ENCODE results near the gene BZW1. TPM values are rescaled to one million over a fixed set of nuclear protein-coding genes. Genes with fewer than 3 reads are reported as not detected.

Gene BZW1
- total RNA-seq (100 to 1,000 TPM; 132 to 258 (median 139) TPM), total RNA-seq (134 to 806 (median 246) reads per million in 29 experiments)
- total RNA-seq (2013), result 216 TPM

DNA sequence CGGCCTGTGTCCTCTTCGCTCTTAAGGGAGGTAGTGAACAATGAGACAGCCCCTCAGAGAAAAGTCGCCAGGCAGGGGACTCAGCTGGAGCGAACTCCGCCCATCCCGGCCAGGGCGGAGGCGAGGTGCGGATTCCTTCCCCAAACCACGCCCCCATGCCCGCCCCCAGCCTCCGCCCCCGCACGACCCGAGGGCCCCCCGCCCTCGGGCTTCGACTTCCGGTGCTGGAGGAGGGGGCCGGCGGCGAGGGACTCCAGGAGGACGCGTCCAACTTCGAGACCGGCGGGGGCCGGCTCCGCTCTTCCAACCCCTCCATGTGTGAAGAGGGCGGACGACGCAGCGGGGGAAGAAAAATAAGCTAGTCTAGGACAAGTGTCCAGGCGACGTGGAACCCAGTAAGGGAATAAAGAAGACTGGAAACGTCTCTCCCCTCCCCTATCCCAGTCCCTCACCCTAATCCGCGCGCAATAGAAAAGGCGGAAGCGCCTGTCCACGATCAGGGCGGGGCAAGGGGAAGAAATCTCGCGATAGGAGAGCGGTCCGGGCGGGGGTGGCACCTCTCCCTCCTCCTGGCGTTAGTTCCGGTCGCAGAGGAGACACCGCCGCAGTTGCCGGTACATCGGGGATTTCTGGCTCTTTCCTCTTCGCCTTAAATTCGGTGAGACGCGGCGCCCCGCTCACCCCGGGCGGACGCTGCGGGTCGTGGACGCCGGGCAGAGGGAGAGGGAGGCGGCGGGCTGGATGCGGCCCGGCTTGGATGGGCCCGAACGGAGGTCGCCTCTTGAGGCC, at the start of gene BZW1:
BZW1 (plus strand) TSS at position 578 of the 789 bp plus-strand sequence. CDS start 1,308 bp downstream, outside the sequence.
- Histone ChIP-seq H3K27me3 (replicated peaks in 1 of 2; ENCODE audit: control insufficient read depth in 2 of 2, extremely low read depth in 1 of 2, insufficient read depth in 2 of 2, low read length in 1 of 2) (no peaks in the 10 kb centered on the region), H3K4me1 (ENCODE audit: control insufficient read depth in 1 of 2, extremely low read depth in 1 of 2, insufficient read depth in 2 of 2, low read length in 2 of 2) (peaks cover 19 to 26% of the 10 kb centered on the region in 2 experiments), H3K4me3 (ENCODE audit: control insufficient read depth in 1 of 2, extremely low read depth in 1 of 2, low read length in 1 of 2) (peak within 1 kb of the TSS; percentile 87 to 90), H3K9me3 (no peaks in the 10 kb centered on the region), H3K27ac (ENCODE audit: low read length) (peak within 1 kb of the TSS; percentile 99), H3K36me3 (ENCODE audit: control insufficient read depth in 2 of 2, extremely low read depth in 1 of 2, insufficient read depth in 1 of 2, low read length in 1 of 2) (peaks cover 10 to 33% of the 10 kb centered on the region in 2 donors)
- WGBS (ENCODE audit: insufficient coverage), result under 1% methylated on average over 37 of the region's 75 CpGs
- CTCF ChIA-PET, result interaction anchor here in 1 of 2 donors (0.5 to 1.7 kb wide), 2 partner anchors 98 to 258 kb away, joined by 4 to 10 read pairs; no protein-coding TSS in a partner anchor
- H3K9me3 Mint-ChIP-seq, result no peaks in the 10 kb centered on the region
- peaks cover 44 to 50% (median 49%) of the 10 kb centered on the region in 3 donors for H3K4me1 Mint-ChIP-seq
- no peaks in the 10 kb centered on the region for H3K27me3 Mint-ChIP-seq
- H3K4me3 Mint-ChIP-seq, result peak within 1 kb of the TSS; percentile 98 to 100 (median 98)
- H3K36me3 Mint-ChIP-seq, result peaks cover 26% of the 10 kb centered on the region
- H3K27ac Mint-ChIP-seq, result peak within 1 kb of the TSS; percentile 96 to 99
- POLR2A ChIA-PET, result interaction anchor here (0.6 to 1.6 kb wide), 3 partner anchors 48 to 245 kb away, joined by 3 to 11 read pairs (median 4); partner anchors contain the start of gene CLK1 (in 1 of the 2)
- peak; percentile 92 to 97 (median 96) for DNase-seq
- ATAC-seq (replicated peaks in 1 of 4), result peak; percentile 84 to 92 (median 87)

DNA sequence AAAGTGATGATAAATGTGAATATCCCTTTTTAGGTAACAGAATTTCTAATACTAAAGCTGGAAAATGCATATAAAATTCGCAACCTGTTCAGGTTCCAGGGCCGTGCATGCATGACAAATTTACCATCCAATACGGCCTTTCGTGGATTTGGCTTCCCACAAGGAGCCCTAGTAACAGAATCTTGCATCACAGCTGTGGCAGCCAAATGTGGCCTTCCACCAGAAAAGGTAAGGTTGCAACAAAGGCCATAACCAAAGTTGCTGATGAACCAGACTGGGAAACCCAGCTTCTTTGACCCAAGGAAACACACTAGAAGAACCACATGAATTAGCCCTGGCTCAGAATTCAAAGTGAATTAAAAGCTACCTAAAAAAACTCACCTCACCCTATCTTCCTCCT, 49.6 kb upstream of the BZW1 start:
- peaks cover 0 to 9% (median 4%) of the 10 kb centered on the region in 3 donors for H3K4me1 Mint-ChIP-seq
- H3K36me3 ChIP-seq (ENCODE audit: control insufficient read depth in 2 of 2, extremely low read depth in 1 of 2, insufficient read depth in 1 of 2, low read length in 1 of 2), result no peaks in the 10 kb centered on the region
- no peak overlapping the region for H3K4me3 ChIP-seq (ENCODE audit: control insufficient read depth in 1 of 2, extremely low read depth in 1 of 2, low read length in 1 of 2)
- ChIA-PET CTCF (interaction anchor here in 1 of 2 donors (0.6 kb wide), 1 partner anchor 74 kb away, joined by 3 read pairs; no protein-coding TSS in a partner anchor), POLR2A (no interaction called here)
- H3K27me3 Mint-ChIP-seq, result peaks cover 0 to 3% of the 10 kb centered on the region in 2 donors
- H3K9me3 Mint-ChIP-seq, result no peaks in the 10 kb centered on the region
- no peaks in the 10 kb centered on the region for H3K36me3 Mint-ChIP-seq
- no peak for ATAC-seq (replicated peaks in 1 of 4)
- H3K4me3 Mint-ChIP-seq, result no peak overlapping the region
- H3K4me1 ChIP-seq (ENCODE audit: control insufficient read depth in 1 of 2, extremely low read depth in 1 of 2, insufficient read depth in 2 of 2, low read length in 2 of 2), result no peaks in the 10 kb centered on the region
- 78% methylated on average over 4 of the region's 4 CpGs for WGBS (ENCODE audit: insufficient coverage)
- H3K9me3 ChIP-seq, result no peaks in the 10 kb centered on the region
- no peak overlapping the region for H3K27ac ChIP-seq (ENCODE audit: low read length)
- DNase-seq, result no peak
- H3K27me3 ChIP-seq (replicated peaks in 1 of 2; ENCODE audit: control insufficient read depth in 2 of 2, extremely low read depth in 1 of 2, insufficient read depth in 2 of 2, low read length in 1 of 2), result peaks cover 0 to 7% of the 10 kb centered on the region in 2 experiments
- no peak overlapping the region for H3K27ac Mint-ChIP-seq

GRCh38 chr2:200763422-200763821, 48.3 kb upstream of the BZW1 start:
- DNase-seq (no peak), ATAC-seq (replicated peaks in 1 of 4) (no peak)
- ChIA-PET CTCF (no interaction called here), POLR2A (no interaction called here)
- Histone ChIP-seq H3K27ac (ENCODE audit: low read length) (no peak overlapping the region), H3K4me3 (ENCODE audit: control insufficient read depth in 1 of 2, extremely low read depth in 1 of 2, low read length in 1 of 2) (no peak overlapping the region), H3K27me3 (replicated peaks in 1 of 2; ENCODE audit: control insufficient read depth in 2 of 2, extremely low read depth in 1 of 2, insufficient read depth in 2 of 2, low read length in 1 of 2) (peaks cover 0 to 7% of the 10 kb centered on the region in 2 experiments), H3K36me3 (ENCODE audit: control insufficient read depth in 2 of 2, extremely low read depth in 1 of 2, insufficient read depth in 1 of 2, low read length in 1 of 2) (no peaks in the 10 kb centered on the region), H3K4me1 (ENCODE audit: control insufficient read depth in 1 of 2, extremely low read depth in 1 of 2, insufficient read depth in 2 of 2, low read length in 2 of 2) (no peaks in the 10 kb centered on the region), H3K9me3 (no peaks in the 10 kb centered on the region)
- no peaks in the 10 kb centered on the region for H3K36me3 Mint-ChIP-seq
- peaks cover 0 to 3% of the 10 kb centered on the region in 2 donors for H3K27me3 Mint-ChIP-seq
- no peaks in the 10 kb centered on the region for H3K9me3 Mint-ChIP-seq
- peaks cover 0 to 9% (median 4%) of the 10 kb centered on the region in 3 donors for H3K4me1 Mint-ChIP-seq
- no CpG with 5 or more reads among the region's 4 CpGs for WGBS (ENCODE audit: insufficient coverage)
- H3K27ac Mint-ChIP-seq, result no peak overlapping the region
- H3K4me3 Mint-ChIP-seq, result no peak overlapping the region

DNA sequence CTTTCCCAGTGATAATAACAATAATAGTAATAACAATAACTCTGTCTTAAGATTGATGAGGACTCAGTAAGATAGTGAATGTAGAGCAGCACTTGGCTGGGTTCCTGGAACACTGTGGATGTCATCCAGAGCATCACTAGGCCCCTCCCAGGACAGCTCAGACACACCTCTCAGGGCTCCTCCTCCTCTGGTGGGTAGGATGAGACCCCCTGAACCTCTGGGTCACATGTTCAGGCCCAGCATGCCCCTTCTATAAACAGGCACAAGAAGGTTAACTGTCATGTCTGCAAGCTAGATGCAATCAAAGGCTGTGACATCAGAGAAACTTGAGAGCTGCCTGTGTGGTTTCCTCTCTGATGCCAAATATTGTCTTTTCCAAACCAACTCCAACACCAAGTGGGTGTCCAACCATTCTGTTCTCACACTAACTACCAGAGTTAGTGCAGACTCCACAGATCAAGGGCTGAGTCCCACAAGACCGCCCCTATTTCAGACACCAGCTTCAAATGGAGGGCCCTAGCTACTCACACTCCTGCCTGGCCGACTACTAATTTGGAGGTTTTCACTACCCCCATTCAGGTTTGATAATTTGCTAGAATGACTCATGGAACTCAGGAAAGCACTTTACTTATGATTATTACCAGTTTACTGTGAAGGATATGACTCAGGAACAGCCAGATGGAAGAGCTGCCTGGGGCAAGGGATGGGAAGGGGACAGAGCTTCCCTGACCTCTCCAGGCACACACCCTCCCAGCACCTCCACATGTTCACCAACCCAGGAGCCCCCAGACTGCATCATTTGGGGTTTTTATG, 46.4 kb upstream of the BZW1 start:
- WGBS (ENCODE audit: insufficient coverage), result no CpG with 5 or more reads among the region's 2 CpGs
- ChIA-PET POLR2A (interaction anchor here in 1 of 2 donors (0.5 kb wide), 1 partner anchor 11 kb away, joined by 3 read pairs; no protein-coding TSS in a partner anchor), CTCF (no interaction called here)
- Histone ChIP-seq H3K4me1 (ENCODE audit: control insufficient read depth in 1 of 2, extremely low read depth in 1 of 2, insufficient read depth in 2 of 2, low read length in 2 of 2) (no peaks in the 10 kb centered on the region), H3K36me3 (ENCODE audit: control insufficient read depth in 2 of 2, extremely low read depth in 1 of 2, insufficient read depth in 1 of 2, low read length in 1 of 2) (no peaks in the 10 kb centered on the region), H3K27me3 (replicated peaks in 1 of 2; ENCODE audit: control insufficient read depth in 2 of 2, extremely low read depth in 1 of 2, insufficient read depth in 2 of 2, low read length in 1 of 2) (peaks cover 0 to 4% of the 10 kb centered on the region in 2 experiments), H3K27ac (ENCODE audit: low read length) (no peak overlapping the region), H3K9me3 (no peaks in the 10 kb centered on the region), H3K4me3 (ENCODE audit: control insufficient read depth in 1 of 2, extremely low read depth in 1 of 2, low read length in 1 of 2) (no peak overlapping the region)
- peak in 3 of 35 experiments; percentile 3 to 7 (median 3) for DNase-seq
- ATAC-seq (replicated peaks in 1 of 4), result peak in 1 of 4 experiments; percentile 23
- Mint-ChIP-seq H3K36me3 (no peaks in the 10 kb centered on the region), H3K4me3 (no peak overlapping the region), H3K27me3 (no peaks in the 10 kb centered on the region), H3K9me3 (no peaks in the 10 kb centered on the region), H3K27ac (peak overlapping the region in 1 of 2 donors; percentile 69), H3K4me1 (peaks cover 0 to 9% (median 4%) of the 10 kb centered on the region in 3 donors)

DNA sequence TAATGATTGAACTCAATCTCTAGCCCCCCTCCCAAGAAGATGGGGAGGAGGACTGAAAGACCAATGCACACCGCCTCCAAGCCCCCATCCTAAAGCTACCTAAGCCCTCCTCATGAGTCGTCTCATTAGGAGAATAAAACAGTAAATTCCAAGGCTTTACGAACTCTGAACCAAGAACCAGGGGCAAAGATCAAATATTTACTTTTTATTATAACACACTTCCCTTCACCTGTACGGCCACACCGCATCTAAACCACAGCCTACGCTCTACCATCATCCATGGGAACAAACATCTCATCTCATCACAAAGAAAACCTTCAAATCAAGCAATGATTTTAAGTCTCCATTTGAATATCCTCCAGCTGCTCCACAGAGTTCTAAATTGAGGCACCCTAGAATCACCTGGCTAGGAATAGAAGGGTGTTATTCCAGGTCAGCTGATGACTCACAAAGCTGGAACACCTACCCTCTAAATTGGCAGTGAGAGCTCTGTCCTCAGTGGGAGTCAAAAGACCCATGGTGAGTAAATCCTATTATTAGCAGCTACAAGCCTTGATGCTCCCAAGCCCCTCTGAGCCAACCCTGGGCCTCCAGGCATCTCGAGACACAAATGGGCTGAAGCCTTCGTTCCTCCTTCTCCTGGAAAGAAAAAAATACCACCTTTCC, 45.6 kb upstream of the BZW1 start:
- H3K4me3 ChIP-seq (ENCODE audit: control insufficient read depth in 1 of 2, extremely low read depth in 1 of 2, low read length in 1 of 2), result no peak overlapping the region
- POLR2A ChIA-PET, result no interaction called here
- Mint-ChIP-seq H3K9me3 (no peaks in the 10 kb centered on the region), H3K4me1 (peaks cover 0 to 9% (median 4%) of the 10 kb centered on the region in 3 donors), H3K36me3 (no peaks in the 10 kb centered on the region), H3K4me3 (no peak overlapping the region), H3K27me3 (peaks cover 0 to 3% of the 10 kb centered on the region in 2 donors), H3K27ac (no peak overlapping the region)
- H3K27me3 ChIP-seq (replicated peaks in 1 of 2; ENCODE audit: control insufficient read depth in 2 of 2, extremely low read depth in 1 of 2, insufficient read depth in 2 of 2, low read length in 1 of 2), result peaks cover 0 to 4% of the 10 kb centered on the region in 2 experiments
- CTCF ChIA-PET, result no interaction called here
- ATAC-seq (replicated peaks in 1 of 4) (no peak), DNase-seq (no peak)
- H3K27ac ChIP-seq (ENCODE audit: low read length), result no peak overlapping the region
- no peaks in the 10 kb centered on the region for H3K4me1 ChIP-seq (ENCODE audit: control insufficient read depth in 1 of 2, extremely low read depth in 1 of 2, insufficient read depth in 2 of 2, low read length in 2 of 2)
- no peaks in the 10 kb centered on the region for H3K36me3 ChIP-seq (ENCODE audit: control insufficient read depth in 2 of 2, extremely low read depth in 1 of 2, insufficient read depth in 1 of 2, low read length in 1 of 2)
- WGBS (ENCODE audit: insufficient coverage), result 90% methylated on average over 3 of the region's 8 CpGs
- no peaks in the 10 kb centered on the region for H3K9me3 ChIP-seq

Data from T-cell (primary cell).